GM12801 (cell line): Measurements from ENCODE around the gene PLA2R1.

ENCODE experiments used
- TF ChIP-seq, protein P1 (sequence below): IDR thresholded peaks from one replicate; pipeline ENCODE4 v1.5.1; 2011; ENCODE audit warnings: control low read depth; ENCODE audit not compliant: insufficient read length; ENCODE audit errors: extremely low read depth

PLA2R1 gene

DNA sequence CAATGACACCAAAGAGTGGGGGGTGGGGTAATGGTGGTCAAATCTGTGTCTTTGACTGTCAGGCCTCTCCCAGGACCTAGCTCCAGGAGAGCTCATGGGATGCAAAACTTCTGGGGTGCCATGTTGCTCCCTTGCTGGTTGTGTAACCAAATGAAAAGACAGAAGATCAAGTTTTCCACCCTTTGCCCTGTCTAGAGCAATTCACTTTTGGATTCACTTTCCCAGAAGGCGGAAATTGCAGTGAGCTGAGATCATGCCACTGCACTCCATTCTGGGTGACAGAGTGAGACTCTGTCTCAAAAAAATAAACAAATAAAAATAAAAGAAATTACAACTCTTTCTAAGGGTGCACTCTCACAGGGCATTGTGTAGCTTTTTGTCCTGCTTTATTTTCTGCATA, 34.9 kb upstream of the PLA2R1 start:
- TF ChIP-seq, protein P1, sequence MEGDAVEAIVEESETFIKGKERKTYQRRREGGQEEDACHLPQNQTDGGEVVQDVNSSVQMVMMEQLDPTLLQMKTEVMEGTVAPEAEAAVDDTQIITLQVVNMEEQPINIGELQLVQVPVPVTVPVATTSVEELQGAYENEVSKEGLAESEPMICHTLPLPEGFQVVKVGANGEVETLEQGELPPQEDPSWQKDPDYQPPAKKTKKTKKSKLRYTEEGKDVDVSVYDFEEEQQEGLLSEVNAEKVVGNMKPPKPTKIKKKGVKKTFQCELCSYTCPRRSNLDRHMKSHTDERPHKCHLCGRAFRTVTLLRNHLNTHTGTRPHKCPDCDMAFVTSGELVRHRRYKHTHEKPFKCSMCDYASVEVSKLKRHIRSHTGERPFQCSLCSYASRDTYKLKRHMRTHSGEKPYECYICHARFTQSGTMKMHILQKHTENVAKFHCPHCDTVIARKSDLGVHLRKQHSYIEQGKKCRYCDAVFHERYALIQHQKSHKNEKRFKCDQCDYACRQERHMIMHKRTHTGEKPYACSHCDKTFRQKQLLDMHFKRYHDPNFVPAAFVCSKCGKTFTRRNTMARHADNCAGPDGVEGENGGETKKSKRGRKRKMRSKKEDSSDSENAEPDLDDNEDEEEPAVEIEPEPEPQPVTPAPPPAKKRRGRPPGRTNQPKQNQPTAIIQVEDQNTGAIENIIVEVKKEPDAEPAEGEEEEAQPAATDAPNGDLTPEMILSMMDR = no peak

DNA sequence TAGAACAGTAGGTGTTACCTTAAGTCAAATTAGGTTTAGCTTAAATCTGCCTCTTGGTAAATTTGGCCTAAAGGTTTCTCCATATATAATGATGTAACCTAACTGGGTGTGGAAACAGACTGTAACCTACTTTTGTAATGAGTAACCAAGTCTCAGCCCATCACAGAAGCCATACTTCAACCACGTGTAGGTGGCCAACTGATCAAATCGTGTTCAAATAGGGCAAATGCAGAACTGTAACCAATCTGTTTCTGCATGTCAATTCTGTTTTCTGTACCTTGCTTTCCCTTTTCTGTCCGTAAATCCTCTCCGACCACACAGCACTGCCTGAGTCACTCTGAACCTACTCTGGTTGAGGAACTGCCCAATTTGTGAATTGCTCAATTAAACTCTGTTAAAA, 34.0 kb upstream of the PLA2R1 start:
- TF ChIP-seq, protein P1 = no peak

DNA sequence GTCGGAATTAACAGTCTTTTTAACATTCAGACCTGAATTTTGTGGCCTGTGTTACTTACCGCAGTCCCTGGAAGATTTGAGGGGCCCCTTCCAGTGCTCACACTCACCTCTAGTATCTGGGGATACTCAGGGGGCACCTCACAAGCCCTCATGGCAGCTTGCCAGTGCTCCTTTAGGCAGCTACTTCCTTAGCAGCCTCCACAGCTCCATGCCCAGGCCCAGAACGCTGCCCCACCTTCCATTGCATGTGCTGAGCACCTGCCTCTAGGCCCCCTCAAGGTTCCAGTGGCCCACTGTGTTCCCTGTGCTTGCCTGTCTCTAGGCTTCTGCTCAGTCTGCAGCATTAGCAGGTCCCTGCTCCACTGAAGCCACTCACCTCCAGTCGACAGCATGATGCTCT, 30.0 kb upstream of the PLA2R1 start:
- TF ChIP-seq, protein P1 = no peak

DNA sequence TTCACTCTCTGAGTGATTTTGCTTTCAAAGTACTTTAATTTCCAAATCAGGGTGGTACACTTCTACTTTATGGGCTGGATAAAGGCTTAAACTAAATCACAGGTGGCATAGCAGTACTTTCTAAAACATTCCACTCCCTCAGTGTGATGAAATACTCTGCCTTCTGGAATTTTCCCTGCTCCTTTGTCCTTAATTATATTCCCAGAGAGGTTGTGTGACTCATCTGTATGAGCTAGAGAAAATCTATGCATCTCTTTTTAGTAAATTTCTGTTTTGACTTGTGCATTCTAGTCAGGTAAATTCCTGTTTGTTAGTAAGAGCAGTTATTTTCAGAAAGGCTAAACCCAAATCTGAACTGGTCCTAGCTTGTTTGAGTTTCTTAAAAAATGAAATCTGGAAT, 29.0 kb upstream of the PLA2R1 start:
- TF ChIP-seq, protein P1 = no peak

DNA sequence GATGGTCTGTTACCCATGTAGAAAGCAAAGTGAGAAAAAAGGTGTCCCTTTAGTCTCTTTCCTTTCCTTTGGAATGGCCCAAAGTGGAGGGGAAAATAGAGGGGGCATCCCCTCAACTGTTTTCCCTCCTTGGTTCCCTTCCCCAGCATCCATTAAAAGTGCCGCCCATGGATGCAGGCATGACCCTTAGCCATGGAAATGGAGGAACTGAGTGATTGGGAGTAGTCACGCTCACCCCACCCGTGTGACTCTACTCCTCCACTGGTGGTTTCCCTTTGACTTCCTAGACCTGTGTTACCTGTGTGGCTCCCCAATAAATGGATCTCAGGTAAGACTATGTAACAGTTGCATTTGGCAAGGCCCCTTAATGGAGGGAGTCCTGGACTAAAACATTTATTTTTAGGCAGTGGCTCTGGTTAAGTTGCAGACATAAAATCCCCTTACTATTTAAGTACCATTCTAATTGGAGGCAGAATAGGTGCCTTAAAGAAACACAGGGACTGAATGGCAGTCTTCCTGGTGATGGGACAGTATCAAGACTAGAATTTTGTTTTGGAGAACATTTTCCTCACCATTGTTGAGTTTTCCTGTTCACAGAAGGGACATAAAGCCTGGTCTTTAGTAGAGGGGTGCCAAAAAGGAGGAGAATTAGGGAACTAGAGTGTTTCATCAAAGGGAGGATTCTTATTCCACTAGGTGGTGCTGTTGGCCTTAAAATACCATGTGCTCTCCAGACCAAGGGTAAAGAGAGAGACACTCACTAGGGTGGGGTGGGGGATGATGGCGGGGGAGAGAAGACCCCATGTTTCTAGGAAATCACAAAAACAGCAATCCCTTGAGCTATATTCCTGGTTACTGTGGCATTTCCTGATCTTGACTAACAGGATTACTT, 25.7 kb upstream of the PLA2R1 start:
- TF ChIP-seq, protein P1 = no peak

DNA sequence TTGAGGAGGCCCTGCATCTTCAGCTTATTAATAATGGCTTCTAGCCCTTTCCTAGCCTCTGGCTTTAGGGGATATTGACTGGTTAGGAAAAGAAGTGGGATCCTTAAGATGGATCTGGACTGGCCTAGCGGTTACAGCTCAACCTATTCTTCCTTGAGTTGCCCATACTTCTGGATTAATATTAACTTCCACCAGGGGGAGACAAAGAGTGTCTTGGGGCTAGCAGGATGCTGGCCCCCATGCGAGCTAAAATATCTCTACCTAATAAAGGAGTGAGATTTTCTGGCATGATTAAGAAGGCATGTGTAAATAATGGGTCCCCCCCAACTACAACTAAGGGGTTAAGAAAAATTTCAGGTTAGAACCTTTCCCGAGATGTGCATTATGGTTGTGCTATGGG, 23.2 kb upstream of the PLA2R1 start:
- TF ChIP-seq, protein P1 = no peak

DNA sequence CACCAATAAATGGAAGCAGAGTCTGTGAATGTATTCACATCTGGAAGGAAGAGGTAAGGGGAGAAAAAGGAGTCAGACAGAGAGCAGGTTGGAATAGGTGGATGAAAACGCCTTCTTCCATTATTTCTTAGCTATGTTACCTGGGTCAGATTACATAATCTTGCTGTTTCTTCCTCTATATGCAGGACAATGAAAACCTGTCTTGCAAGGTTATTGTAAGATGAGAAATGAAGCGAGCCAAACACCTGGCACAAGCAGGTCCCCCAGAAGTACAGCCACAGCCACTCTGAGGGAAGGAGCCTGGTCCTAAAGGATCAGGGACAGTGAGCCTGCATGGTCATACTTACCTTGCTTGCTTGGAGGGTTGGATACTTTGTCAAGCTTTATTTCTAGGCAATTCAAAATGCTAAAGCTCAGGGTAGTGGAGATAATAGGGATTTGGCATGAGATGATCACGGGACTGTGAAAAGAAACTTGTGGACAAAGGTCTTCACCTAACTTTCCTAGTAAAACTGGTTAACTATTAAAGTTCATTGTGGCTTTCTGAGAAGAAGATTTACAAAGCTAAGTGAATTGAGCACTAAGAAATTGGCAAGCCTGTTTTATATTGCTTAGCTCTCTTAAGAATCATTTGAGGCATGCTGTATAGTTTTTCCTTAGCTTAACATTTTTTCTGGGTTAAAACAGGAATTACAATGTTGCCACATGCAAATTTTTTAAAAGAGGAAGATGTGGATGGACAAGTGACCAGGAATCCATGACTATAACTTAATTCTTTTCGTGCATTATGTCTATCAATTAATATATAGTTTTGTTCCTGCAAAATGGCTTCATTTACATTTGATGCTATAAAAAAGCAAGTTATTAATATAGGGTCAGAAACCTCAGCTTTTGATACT, 15.7 kb upstream of the PLA2R1 start:
- TF ChIP-seq, protein P1 = no peak
